HG03565 (cell line): ENCODE data around the gene CERS4.
"Not testable (repeated sequence)": the region's sequence is repeated elsewhere in the genome, so short reads cannot be mapped to it uniquely, and the experiment has no call there.

Source experiments
- ATAC-seq: cut with Tn5 transposase; IDR thresholded peaks from one replicate; pipeline ENCODE4 v1.9.1; 2021; ENCODE audit warnings: mild to moderate bottlenecking, moderate library complexity; ENCODE audit not compliant: unreplicated experiment

Gene CERS4

GRCh38 chr19:8209462-8210378 lies 550 bp downstream of the CERS4 start:
- ATAC-seq, result peak; percentile 53

- no peak for ATAC-seq
Observed at GRCh38 chr19:8210421-8211101, 1.4 kb downstream of the CERS4 start.

GRCh38 chr19:8212212-8212611 lies 3.0 kb downstream of the CERS4 start:
- ATAC-seq, result no peak

GRCh38 chr19:8212916-8213315 lies 3.7 kb downstream of the CERS4 start:
- no peak for ATAC-seq

GRCh38 chr19:8213827-8214672 lies 4.9 kb downstream of the CERS4 start:
- no peak for ATAC-seq

- ATAC-seq, result no peak
Observed at GRCh38 chr19:8214802-8215201, 5.6 kb downstream of the CERS4 start.

- no peak for ATAC-seq
Observed at GRCh38 chr19:8215783-8216182, 6.6 kb downstream of the CERS4 start.

GRCh38 chr19:8216357-8216756 lies 7.2 kb downstream of the CERS4 start:
- no peak for ATAC-seq

- not testable (repeated sequence) for ATAC-seq
Observed at GRCh38 chr19:8218127-8218526, 9.0 kb downstream of the CERS4 start.

- no peak for ATAC-seq
Observed at GRCh38 chr19:8220481-8220880, 11.3 kb downstream of the CERS4 start.

GRCh38 chr19:8221161-8221560 lies 12.0 kb downstream of the CERS4 start:
- no peak for ATAC-seq

- ATAC-seq, result not testable (repeated sequence)
Observed at GRCh38 chr19:8223442-8223841, 14.3 kb downstream of the CERS4 start.

- ATAC-seq, result no peak
Observed at GRCh38 chr19:8224394-8225145, 15.4 kb downstream of the CERS4 start.

GRCh38 chr19:8231073-8231604 lies 22.0 kb downstream of the CERS4 start:
- ATAC-seq, result no peak

- ATAC-seq, result no peak
Observed at GRCh38 chr19:8233370-8233769, 24.2 kb downstream of the CERS4 start.

- no peak for ATAC-seq
Observed at GRCh38 chr19:8237026-8237425, 27.9 kb downstream of the CERS4 start.

GRCh38 chr19:8238251-8238650 lies 29.1 kb downstream of the CERS4 start:
- no peak for ATAC-seq

- no peak for ATAC-seq
Observed at GRCh38 chr19:8239528-8240273, 30.5 kb downstream of the CERS4 start.
